Smooth muscle cell of the brain vasculature (primary cell): Measurements from ENCODE around the gene NAV3.

Source experiments
- DNase-seq: peaks from one replicate; pipeline ENCODE4 v3.0.0-alpha.2; 2012; ENCODE audit warnings: low read depth, low spot score

The NAV3 gene

DNA sequence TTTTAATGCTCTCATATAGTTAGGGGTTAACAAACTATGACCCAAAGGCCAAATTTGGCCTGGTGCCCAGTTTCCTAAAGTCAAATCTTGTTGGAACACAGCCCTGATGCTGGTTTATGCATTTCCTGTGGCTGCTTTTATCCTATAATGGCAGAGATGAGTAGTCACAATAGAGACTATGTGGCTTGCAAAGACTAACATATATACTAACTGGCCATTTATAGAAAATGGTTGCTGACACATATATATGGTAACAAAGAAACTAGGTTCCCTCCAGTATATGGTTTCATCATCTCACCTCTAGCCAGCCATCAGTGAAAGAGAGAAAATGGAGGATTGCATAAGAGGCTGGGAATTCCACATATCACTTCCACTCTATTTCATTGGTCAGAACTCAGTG lies 10.8 kb downstream of the NAV3 start:
- no peak for DNase-seq

DNA sequence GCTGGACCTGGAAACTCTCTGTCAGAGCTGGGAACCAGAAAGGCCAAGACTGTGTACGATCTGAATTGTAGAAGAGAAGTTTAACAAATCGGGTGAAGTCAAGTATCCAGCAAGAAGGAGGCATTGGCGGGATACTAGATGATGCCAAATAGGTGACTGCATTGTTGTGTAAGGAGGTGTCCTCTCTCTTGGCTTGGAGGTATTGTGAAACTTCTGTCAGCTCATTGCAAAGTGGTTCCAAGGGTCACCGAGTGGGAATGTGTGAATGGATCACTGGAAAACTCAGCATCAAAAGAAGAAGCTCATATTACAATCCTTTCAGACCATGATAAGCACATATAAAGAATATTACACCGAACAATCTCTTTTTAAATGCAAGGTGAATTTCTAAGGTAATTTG lies 11.7 kb downstream of the NAV3 start:
- DNase-seq, result no peak

DNA sequence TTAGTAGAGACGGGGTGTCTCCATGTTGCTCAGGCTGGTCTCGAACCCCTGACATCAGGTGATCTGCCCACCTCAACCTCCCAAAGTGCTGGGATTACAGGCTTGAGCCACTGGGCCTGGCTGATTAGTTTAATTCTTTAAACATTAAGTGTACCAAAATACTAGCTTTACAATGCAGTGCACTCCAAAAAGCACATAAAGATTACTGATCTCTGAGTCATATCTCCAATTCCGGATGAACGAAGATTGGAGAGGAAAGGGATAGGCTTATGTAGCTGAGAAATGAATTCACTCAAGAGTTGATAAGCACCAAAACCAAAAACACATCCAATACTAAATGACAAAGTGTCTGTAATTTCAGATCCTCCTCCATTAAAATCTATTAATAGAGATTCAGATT lies 15.1 kb downstream of the NAV3 start:
- no peak for DNase-seq

DNA sequence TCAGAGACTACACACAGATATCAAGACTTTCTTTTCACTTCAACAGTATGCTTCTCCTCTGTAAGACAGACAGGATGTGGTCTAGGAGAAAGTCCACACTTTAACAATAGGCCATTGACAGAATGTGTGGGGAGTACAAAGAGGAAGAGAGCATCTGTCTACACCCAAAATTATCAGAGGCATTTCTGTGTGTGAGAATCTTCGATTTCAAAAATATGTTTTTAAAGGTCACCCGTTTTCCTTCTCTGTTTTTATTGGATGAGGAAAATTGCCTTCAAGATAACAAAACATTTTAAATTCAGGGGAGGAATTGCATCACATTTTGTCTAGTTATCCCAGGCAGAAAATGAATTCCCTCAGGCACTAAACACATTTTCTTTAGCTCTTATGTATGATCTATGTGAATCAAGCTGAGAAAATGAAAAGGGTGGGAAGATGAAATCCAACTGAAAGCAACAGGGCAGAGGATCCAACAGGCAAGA lies 16.4 kb downstream of the NAV3 start:
- DNase-seq, result no peak

GRCh38 chr12:77847680-77848431 lies 17.2 kb downstream of the NAV3 start:
- DNase-seq, result peak; percentile 57

DNA sequence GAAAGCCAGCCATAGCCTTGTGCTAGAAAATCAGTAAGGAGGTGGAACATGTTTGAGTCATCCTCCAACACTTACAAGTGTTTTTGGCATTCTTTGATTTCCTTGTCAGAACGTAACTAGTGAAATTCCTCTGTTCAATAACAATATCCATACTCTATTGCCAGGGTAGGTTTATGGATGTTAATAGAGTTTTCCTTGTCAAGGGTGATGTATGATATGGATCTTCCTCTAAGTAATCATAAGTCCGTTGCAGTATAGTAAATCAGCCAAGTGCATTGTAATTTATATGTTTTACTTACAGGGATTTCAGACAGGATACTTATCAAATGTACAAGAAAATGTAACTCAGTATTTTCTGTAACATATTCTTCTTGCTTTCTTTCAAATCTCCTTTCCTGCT lies 19.4 kb downstream of the NAV3 start:
- DNase-seq, result no peak

- DNase-seq, result no peak
Observed at GRCh38 chr12:77850698-77851097, 20.0 kb downstream of the NAV3 start.

DNA sequence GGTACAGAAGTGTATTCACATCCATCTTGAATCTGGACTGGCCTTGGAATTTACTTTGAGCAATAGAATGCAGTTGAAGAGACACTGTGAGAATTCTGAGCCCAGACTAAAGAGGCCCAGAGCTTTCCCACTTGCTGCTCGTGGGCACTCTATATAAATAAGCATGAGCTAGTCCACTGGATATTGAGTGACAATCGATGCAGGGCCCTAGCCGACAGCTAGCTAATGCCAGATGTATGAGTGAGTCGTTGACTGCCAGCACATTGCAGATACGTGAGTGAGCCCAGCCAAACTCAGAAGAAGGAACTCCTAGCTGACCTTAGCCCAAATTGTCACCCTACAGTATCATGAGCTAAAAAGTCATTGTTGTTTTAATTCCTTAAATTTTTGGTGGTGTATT lies 24.9 kb downstream of the NAV3 start:
- DNase-seq, result no peak

DNA sequence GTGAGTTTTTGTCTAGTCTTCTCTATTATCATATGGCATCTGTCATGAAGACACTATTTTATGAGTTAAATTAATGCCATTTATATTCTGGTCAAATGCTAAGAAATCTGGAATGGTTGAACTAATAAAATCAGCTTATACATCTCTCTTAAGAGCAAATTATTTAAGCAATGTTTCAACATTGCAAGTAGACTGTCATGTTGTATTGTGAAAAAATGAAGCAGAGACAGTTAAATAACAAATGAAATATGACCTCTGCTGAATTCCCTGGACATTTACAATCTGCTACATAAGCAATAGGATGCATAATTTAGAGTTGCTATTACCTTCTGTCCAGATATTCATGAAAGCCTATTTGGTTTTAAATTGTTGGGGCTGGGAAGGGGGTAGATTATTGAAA lies 30.6 kb downstream of the NAV3 start:
- no peak for DNase-seq

- no peak for DNase-seq
Observed at GRCh38 chr12:77865178-77865577, 34.5 kb downstream of the NAV3 start.

DNA sequence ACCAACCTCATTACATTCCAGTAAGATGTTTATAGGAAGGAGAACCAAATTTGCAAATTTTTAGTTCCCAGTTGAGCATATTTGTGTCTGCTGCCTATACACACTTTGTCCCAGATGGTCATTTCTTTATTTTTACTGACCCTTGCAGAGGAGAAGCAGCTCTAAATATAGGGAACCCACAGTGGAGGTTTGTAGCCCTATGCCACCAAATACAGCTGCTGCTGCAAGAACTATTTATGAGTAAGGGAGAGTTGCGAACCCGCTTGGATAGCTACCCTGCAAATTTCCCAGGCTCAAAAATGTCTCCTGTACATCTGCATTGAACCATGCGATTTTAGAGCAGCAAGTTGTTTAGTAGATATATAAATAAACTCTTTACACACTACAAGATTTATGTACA lies 48.2 kb downstream of the NAV3 start:
- DNase-seq, result no peak

DNA sequence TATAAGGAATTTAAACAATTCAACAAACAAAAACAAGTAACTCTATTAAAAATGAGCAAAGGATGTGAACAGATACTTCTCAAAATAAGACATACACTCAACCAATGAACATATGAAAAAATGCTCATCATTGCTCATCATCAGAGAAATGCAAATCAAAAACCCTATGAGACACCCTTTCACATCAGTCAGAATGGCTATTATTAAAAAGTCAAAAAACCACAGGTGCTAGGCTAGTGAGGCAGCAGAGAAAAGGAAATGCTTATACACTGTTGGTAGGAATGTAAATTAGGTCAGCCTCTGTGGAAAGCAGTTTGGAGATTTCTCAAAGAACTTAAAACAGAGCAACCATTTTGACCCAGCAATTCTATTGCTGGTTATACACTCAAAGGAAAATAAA lies 52.0 kb downstream of the NAV3 start:
- no peak for DNase-seq

DNA sequence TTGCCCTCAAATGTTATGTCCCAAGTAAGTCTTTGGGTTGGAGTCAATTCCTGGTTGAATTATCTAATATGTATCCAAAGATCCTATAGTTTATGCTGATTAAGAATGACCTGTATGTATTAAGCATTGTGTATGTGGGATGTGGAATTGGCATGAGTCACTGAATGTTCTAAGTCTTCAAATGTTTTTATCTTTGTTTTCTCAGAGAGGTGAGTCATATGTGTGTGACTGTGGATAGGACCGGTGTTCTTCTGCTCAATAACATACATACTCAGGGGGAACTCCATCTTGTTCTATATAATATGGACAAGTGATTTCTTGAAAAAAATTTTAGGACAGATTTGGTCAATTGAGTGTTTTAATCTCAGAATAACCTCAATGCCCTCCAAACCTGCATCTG lies 57.9 kb downstream of the NAV3 start:
- peak; percentile 3 for DNase-seq

GRCh38 chr12:77891518-77892147 lies 60.9 kb downstream of the NAV3 start:
- no peak for DNase-seq

GRCh38 chr12:77893918-77894317 lies 63.2 kb downstream of the NAV3 start:
- peak; percentile 20 for DNase-seq

DNA sequence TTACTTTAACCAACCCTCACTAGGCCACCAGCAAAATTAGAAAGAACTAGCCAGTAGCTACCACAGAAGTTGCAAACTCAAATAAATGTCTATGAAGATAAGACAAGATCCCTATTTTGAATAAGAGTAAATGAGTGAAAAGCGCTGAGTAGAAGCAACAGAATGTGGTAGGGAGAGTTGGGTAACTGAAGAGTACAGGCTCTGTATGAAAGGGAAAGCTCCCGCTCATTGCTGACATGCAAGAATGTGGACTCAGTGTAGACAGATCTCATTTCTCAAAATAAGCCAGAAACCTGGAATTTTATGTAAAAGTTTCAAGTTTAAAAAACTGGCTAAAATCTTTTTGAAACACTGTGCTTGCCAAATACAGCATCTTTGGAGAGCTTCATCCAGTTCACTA lies 63.9 kb downstream of the NAV3 start:
- DNase-seq, result no peak

GRCh38 chr12:77895699-77896098 lies 65.0 kb downstream of the NAV3 start:
- DNase-seq, result no peak

GRCh38 chr12:77907936-77908335 lies 77.2 kb downstream of the NAV3 start:
- no peak for DNase-seq

DNA sequence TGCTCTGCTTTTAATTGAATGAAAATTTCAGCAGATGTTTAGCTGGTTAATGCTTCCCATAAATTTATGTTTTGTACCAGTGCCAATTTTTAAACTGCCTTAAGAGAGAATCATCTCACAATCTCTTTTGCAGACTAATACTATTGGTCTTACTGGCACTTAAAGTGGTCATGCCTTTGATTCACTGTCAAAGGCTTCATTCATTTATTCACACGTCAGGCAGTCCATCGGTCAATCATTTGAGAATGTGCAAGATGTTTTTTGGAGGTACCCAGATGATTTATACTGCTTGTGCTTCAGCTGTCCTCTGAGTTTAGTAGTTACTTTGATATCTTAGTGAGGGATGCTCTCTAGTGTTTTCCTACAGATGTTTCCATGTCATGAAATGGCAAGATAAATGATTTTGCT lies 83.4 kb downstream of the NAV3 start:
- no peak for DNase-seq

DNA sequence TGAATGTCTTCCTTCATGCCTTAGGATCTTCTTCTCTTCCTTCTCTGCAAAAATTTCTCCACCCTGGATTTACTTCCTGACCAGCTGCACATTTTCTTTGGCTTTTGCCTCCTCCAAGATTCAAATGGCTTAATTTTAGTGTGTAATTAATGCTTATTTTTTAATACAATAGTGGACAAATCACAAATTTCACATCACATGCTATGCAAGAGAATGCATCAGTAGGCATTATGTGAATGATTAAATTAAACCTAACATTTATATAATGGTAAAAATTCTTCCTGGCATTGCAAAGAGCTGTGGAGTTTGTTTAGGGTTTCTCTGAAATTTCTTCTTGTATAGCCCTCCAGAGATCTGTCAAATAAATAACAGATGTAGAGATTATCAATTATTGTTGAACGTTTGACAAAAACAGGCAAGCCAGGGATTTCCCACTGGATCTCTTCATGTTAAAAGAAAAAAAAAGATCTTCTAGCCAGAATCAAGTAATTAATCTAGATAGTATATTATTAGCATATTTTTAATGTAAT lies 84.4 kb downstream of the NAV3 start:
- no peak for DNase-seq

- DNase-seq, result no peak
Observed at GRCh38 chr12:77916276-77916675, 85.6 kb downstream of the NAV3 start.

DNA sequence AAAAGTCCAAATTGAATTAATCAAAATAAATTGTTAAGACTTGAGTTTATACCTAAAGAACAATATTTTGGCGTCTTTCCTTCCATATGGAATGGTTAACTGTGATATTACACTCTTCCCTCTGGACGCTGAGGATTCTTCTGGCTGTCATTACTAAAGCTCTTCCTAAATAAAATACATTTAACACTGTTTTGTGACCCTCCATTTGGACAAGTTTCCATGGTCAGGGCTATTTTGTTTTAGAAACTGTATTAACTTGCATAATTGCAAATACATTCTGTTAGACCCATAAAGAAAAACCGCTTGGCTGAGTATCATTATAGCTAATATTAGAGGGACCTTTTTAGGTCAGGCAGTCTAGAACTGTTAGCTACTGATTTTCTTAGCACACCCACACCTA lies 87.4 kb downstream of the NAV3 start:
- no peak for DNase-seq

DNA sequence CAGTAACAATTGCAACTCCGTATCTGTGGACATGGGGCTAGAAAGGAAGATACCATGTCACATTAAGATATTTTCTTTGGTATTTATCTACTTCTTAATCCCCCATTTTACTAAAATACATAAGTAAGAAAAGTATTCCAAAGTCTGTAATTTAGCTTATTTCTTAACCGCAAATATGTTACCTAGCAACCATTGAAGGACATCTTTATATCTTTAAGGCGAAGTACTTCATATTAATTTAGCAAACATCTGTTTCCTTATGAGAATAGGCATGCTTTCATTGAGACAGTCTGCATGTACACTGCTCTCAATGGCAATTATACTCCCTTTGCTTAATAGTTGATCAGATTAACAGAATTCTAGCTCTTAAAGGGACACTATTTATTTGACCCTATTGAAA lies 88.8 kb downstream of the NAV3 start:
- no peak for DNase-seq
